ENCODE results near the gene BCOR. TPM values are rescaled to one million over a fixed set of nuclear protein-coding genes. Genes with fewer than 3 reads are reported as not detected.

The BCOR gene
- total RNA-seq, 1 experiment from 2014 or later: 35.1 TPM

DNA sequence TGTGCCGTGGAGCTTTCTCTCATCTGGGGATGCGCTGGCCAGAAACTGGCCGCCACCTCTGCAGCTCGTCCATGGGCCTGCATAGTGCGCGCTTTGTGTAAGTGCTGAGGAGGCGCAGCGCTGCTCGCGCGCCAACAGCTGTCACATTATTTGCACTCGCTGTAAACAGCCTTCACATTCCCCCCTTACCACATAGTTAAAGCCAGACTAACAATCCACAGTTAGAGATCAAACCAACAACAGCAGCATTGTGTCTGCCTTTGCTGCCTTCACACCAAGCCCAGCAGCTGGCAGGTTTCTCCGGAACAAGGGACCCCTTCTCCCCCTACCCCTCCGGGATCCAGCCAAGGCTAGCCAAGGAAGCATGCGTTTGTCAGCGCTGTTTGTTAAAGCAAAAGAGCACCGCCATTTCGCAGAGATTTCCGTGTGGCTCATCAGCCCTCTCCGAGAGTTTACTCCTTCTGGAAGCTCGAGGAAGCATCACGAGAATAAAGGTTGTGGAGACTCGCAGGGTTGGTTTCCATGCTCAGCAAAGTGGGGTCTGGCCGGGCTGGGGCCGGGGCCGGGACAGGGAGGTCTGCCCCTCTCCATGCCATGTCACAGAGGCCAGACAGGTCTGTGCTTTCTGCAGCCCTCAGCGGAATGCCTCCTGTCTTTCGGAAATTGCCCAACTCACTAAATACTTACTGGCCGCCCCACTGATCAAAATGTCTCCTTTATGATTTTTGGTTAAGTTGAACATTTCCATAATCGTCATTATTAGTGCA, 11.0 kb downstream of the BCOR start:
- TF ChIP-seq RAD21 (IDR thresholded peaks at IDR 0.05; ENCODE audit: low read depth) (no peak), FOSL1 (IDR thresholded peaks at IDR 0.05; ENCODE audit: low read depth) (no peak), EGR1 (IDR thresholded peaks at IDR 0.05; ENCODE audit: low read depth) (no peak), ZNF274 (IDR thresholded peaks at IDR 0.05; ENCODE audit: low read depth, low read length) (no peak), POLR2AphosphoS5 (IDR thresholded peaks at IDR 0.05; ENCODE audit: low read depth, low read length) (no peak), ZFX (IDR thresholded peaks at IDR 0.05) (no peak)
- TF ChIP-seq, protein P1, sequence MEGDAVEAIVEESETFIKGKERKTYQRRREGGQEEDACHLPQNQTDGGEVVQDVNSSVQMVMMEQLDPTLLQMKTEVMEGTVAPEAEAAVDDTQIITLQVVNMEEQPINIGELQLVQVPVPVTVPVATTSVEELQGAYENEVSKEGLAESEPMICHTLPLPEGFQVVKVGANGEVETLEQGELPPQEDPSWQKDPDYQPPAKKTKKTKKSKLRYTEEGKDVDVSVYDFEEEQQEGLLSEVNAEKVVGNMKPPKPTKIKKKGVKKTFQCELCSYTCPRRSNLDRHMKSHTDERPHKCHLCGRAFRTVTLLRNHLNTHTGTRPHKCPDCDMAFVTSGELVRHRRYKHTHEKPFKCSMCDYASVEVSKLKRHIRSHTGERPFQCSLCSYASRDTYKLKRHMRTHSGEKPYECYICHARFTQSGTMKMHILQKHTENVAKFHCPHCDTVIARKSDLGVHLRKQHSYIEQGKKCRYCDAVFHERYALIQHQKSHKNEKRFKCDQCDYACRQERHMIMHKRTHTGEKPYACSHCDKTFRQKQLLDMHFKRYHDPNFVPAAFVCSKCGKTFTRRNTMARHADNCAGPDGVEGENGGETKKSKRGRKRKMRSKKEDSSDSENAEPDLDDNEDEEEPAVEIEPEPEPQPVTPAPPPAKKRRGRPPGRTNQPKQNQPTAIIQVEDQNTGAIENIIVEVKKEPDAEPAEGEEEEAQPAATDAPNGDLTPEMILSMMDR (IDR thresholded peaks at IDR 0.05 in 2 of 3, conservative IDR thresholded peaks at IDR 0.05 in 1 of 3; ENCODE audit: borderline replicate concordance in 1 of 3, insufficient read depth in 1 of 3, low read depth in 2 of 3, low read length in 2 of 3): no peak
- TF ChIP-seq, protein P2, sequence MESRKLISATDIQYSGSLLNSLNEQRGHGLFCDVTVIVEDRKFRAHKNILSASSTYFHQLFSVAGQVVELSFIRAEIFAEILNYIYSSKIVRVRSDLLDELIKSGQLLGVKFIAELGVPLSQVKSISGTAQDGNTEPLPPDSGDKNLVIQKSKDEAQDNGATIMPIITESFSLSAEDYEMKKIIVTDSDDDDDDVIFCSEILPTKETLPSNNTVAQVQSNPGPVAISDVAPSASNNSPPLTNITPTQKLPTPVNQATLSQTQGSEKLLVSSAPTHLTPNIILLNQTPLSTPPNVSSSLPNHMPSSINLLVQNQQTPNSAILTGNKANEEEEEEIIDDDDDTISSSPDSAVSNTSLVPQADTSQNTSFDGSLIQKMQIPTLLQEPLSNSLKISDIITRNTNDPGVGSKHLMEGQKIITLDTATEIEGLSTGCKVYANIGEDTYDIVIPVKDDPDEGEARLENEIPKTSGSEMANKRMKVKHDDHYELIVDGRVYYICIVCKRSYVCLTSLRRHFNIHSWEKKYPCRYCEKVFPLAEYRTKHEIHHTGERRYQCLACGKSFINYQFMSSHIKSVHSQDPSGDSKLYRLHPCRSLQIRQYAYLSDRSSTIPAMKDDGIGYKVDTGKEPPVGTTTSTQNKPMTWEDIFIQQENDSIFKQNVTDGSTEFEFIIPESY (IDR thresholded peaks at IDR 0.05; ENCODE audit: extremely low read depth, insufficient replicate concordance, low read length): no peak
- no peaks in the 10 kb centered on the region for H3K9me2 ChIP-seq (ENCODE audit: insufficient read depth)
- H3K27me3 ChIP-seq (ENCODE audit: insufficient read depth, low read length): no peaks in the 10 kb centered on the region
- H3K4me2 ChIP-seq (ENCODE audit: low read length): peak overlapping the region; percentile 28
- H3K9me3 ChIP-seq (ENCODE audit: control insufficient read depth in 1 of 2, insufficient read depth in 1 of 2, low read depth in 1 of 2, low read length in 2 of 2): no peaks in the 10 kb centered on the region
- H3K4me1 ChIP-seq (ENCODE audit: control insufficient read depth in 1 of 2, insufficient read depth in 2 of 2, low read length in 2 of 2): peaks cover 60 to 82% of the 10 kb centered on the region in 2 experiments
- intact Hi-C loops (cut with micrococcal nuclease): no loop called here
- no TSS peak for BruUV-seq (replicated peaks)
- no peak overlapping the region for H3K9ac ChIP-seq (ENCODE audit: low read length)
- ChIA-PET RAD21 (ENCODE audit: low non-redundant PET in 1 of 2, low total read pairs in 2 of 2, uncharacterized antibody in 2 of 2, unreplicated experiment in 2 of 2) (no interaction called here), CTCF (no interaction called here), POLR2A (interaction anchor here (0.5 to 1.2 kb wide), 2 partner anchors 11 to 58 kb away, joined by 3 to 5 read pairs; partner anchors contain the start of gene BCOR)
- H2AFZ ChIP-seq (ENCODE audit: low read depth, low read length, poor library complexity, severe bottlenecking): no peak overlapping the region
- H3K4me3 ChIP-seq (replicated peaks in 1 of 2; ENCODE audit: low read depth in 1 of 2, low read length in 2 of 2): no peak overlapping the region
- no peak overlapping the region for H3K27ac ChIP-seq (ENCODE audit: low read depth, low read length)
- H3K79me2 ChIP-seq (ENCODE audit: insufficient read depth, low read length): peaks cover 100% of the 10 kb centered on the region
- no peaks in the 10 kb centered on the region for H3K36me3 ChIP-seq (ENCODE audit: control insufficient read depth in 1 of 2, insufficient read depth in 2 of 2, low read length in 2 of 2)
- DNase-seq (ENCODE audit: low read depth, low spot score): no peak
- H4K20me1 ChIP-seq (ENCODE audit: insufficient read depth): peaks cover 12% of the 10 kb centered on the region; the same call in 1 of the 2 replicates
- ATAC-seq: no peak
